Hepatocyte (in vitro differentiated cells): ENCODE data around the gene SHCBP1L. TPM values are rescaled to one million over a fixed set of nuclear protein-coding genes. Genes with fewer than 3 reads are reported as not detected.
"Not testable (repeated sequence)": the region's sequence is repeated elsewhere in the genome, so short reads cannot be mapped to it uniquely, and the experiment has no call there.

ENCODE experiments used
- DNase-seq: peaks from one replicate; pipeline ENCODE4 v3.0.0-alpha.2; 2016; ENCODE audit warnings: low spot score
- H2AFZ ChIP-seq: fragments of 200-600 bp; sonication (generic); 2 replicates; pipeline ENCODE4 v1.6.0; 2016; ENCODE audit warnings: antibody characterized with exemption, mild to moderate bottlenecking
- H3K27ac ChIP-seq: fragments of 200-600 bp; sonication (generic); 2 replicates; pipeline ENCODE4 v1.5.1; 2016; ENCODE audit warnings: mild to moderate bottlenecking
- H3K27me3 ChIP-seq: fragments of 200-600 bp; sonication (generic); 2 replicates; pipeline ENCODE4 v1.6.1; 2016
- H3K36me3 ChIP-seq: fragments of 200-600 bp; sonication (generic); replicated peaks from 2 replicates; pipeline ENCODE4 v1.5.1; 2016; ENCODE audit warnings: low read depth; ENCODE audit not compliant: insufficient read depth
- H3K4me1 ChIP-seq: fragments of 200-600 bp; sonication (generic); 2 replicates; pipeline ENCODE4 v1.5.1; 2016; ENCODE audit warnings: mild to moderate bottlenecking, moderate library complexity; ENCODE audit not compliant: insufficient read depth
- H3K4me2 ChIP-seq: fragments of 200-600 bp; sonication (generic); 2 replicates; pipeline ENCODE4 v1.6.0; 2016
- H3K4me3 ChIP-seq: fragments of 200-600 bp; sonication (generic); 2 replicates; pipeline ENCODE4 v1.5.1; 2016; ENCODE audit warnings: mild to moderate bottlenecking
- H3K79me2 ChIP-seq: fragments of 200-600 bp; sonication (generic); 2 replicates; pipeline ENCODE4 v1.6.0; 2017; ENCODE audit warnings: mild to moderate bottlenecking
- H3K9me2 ChIP-seq: fragments of 200-600 bp; sonication (generic); replicated peaks from 2 replicates; pipeline ENCODE4 v1.6.0; 2017; ENCODE audit warnings: mild to moderate bottlenecking; ENCODE audit not compliant: insufficient read depth
- H3K9me3 ChIP-seq: fragments of 200-600 bp; sonication (generic); 2 replicates; pipeline ENCODE4 v1.5.1; 2016; ENCODE audit warnings: low read depth, mild to moderate bottlenecking
- H4K20me1 ChIP-seq: fragments of 200-600 bp; sonication (generic); 2 replicates; pipeline ENCODE4 v1.6.0; 2016; ENCODE audit warnings: mild to moderate bottlenecking; ENCODE audit not compliant: insufficient read depth, poor library complexity, severe bottlenecking
- CTCF ChIP-seq: fragments of 200-600 bp; sonication (generic); IDR thresholded peaks from 2 replicates; pipeline ENCODE4 v1.5.1; 2016; ENCODE audit warnings: antibody characterized with exemption, mild to moderate bottlenecking; ENCODE audit not compliant: poor library complexity
- EZH2 ChIP-seq: fragments of 200-600 bp; sonication (generic); IDR thresholded peaks from 2 replicates; pipeline ENCODE4 v1.6.1; 2016; ENCODE audit warnings: antibody characterized with exemption, mild to moderate bottlenecking, borderline replicate concordance
- EZH2phosphoT487 ChIP-seq: fragments of 200-600 bp; sonication (generic); IDR thresholded peaks from one replicate; pipeline ENCODE4 v1.6.1; 2018; ENCODE audit warnings: antibody characterized with exemption, mild to moderate bottlenecking, low read depth, moderate library complexity; ENCODE audit not compliant: unreplicated experiment, severe bottlenecking
- WGBS: methylation state at CpG from one replicate; pipeline ENCODE4 v1.1.6; 2016; ENCODE audit warnings: low lambda C conversion rate; ENCODE audit errors: missing lambda C conversion rate; 5-methylcytosine and 5-hydroxymethylcytosine counted together
- polyA plus RNA-seq: library from polyadenylated mRNA; unstranded; fragments of >200 nt; fragmentation: Nextera tagmentation; extraction: Ambion mirVana; gene quantifications from 2 replicates; pipeline ENCODE4 v1.2.1, GENCODE V29; 2016
- total RNA-seq: library from RNA; depleted of rRNA; stranded (reverse); fragments of >200 nt; gene quantifications from 2 replicates; pipeline ENCODE4 v1.2.3, GENCODE V29; 2014

The SHCBP1L gene
- total and polyA plus RNA-seq, 2 experiments from 2014 or later: not detected

- H3K27ac ChIP-seq: no peak overlapping the region
- TF ChIP-seq EZH2phosphoT487: no peak
- TF ChIP-seq EZH2: no peak
- TF ChIP-seq CTCF: no peak
- 90% methylated on average over 3 of the region's 3 CpGs for WGBS
- no peaks in the 10 kb centered on the region for H3K9me2 ChIP-seq
- no peaks in the 10 kb centered on the region for H3K9me3 ChIP-seq
- H4K20me1 ChIP-seq: no peaks in the 10 kb centered on the region
- H3K4me1 ChIP-seq: no peaks in the 10 kb centered on the region
- no peak for DNase-seq
- H3K36me3 ChIP-seq: no peaks in the 10 kb centered on the region
- no peaks in the 10 kb centered on the region for H3K79me2 ChIP-seq
- H3K4me3 ChIP-seq: no peak overlapping the region
- H3K27me3 ChIP-seq: no peaks in the 10 kb centered on the region
- no peak overlapping the region for H3K4me2 ChIP-seq
- H2AFZ ChIP-seq: no peak overlapping the region
Observed at GRCh38 chr1:182953826-182954225, 860 bp upstream of the SHCBP1L start.

- H4K20me1 ChIP-seq, H3K79me2 ChIP-seq, DNase-seq, H3K27ac ChIP-seq, H3K4me3 ChIP-seq, H3K4me1 ChIP-seq, H3K4me2 ChIP-seq, H3K9me2 ChIP-seq, H3K36me3 ChIP-seq, H3K27me3 ChIP-seq, H3K9me3 ChIP-seq, H2AFZ ChIP-seq: not testable (repeated sequence)
- WGBS: 93% methylated on average over 6 of the region's 6 CpGs
Observed at GRCh38 chr1:182943336-182943735, 9.6 kb downstream of the SHCBP1L start.

- not testable (repeated sequence) for H3K36me3 ChIP-seq, H3K27me3 ChIP-seq, H3K79me2 ChIP-seq, H3K9me3 ChIP-seq, H3K27ac ChIP-seq, H3K4me1 ChIP-seq, H3K9me2 ChIP-seq, H4K20me1 ChIP-seq
- Histone ChIP-seq H2AFZ (peak overlapping the region; percentile 10), H3K4me3 (peak overlapping the region; percentile 18), H3K4me2 (peak overlapping the region; percentile 87)
- 10% methylated on average over 25 of the region's 25 CpGs for WGBS
- DNase-seq: peak; percentile 25
Observed at GRCh38 chr1:182942145-182942544, 10.8 kb downstream of the SHCBP1L start.

- Histone ChIP-seq H3K9me3 (no peaks in the 10 kb centered on the region), H3K36me3 (no peaks in the 10 kb centered on the region), H3K79me2 (no peaks in the 10 kb centered on the region), H2AFZ (no peak overlapping the region), H3K9me2 (no peaks in the 10 kb centered on the region), H3K27ac (no peak overlapping the region), H3K4me3 (no peak overlapping the region), H3K4me1 (no peaks in the 10 kb centered on the region), H4K20me1 (no peaks in the 10 kb centered on the region), H3K27me3 (peaks cover 3% of the 10 kb centered on the region), H3K4me2 (no peak overlapping the region)
- TF ChIP-seq CTCF (no peak), EZH2phosphoT487 (no peak), EZH2 (no peak)
- 91% methylated on average over 2 of the region's 2 CpGs for WGBS
- no peak for DNase-seq
Observed at GRCh38 chr1:182939413-182939812, 13.6 kb downstream of the SHCBP1L start.

- Histone ChIP-seq H3K36me3 (no peaks in the 10 kb centered on the region), H3K79me2 (no peaks in the 10 kb centered on the region), H3K9me2 (no peaks in the 10 kb centered on the region), H3K4me1 (no peaks in the 10 kb centered on the region), H4K20me1 (no peaks in the 10 kb centered on the region), H3K4me3 (no peak overlapping the region), H3K9me3 (no peaks in the 10 kb centered on the region), H3K4me2 (no peak overlapping the region), H3K27ac (no peak overlapping the region), H3K27me3 (no peaks in the 10 kb centered on the region), H2AFZ (no peak overlapping the region)
- DNase-seq: no peak
- TF ChIP-seq EZH2phosphoT487: no peak
- no peak for TF ChIP-seq CTCF
- TF ChIP-seq EZH2: no peak
Observed at GRCh38 chr1:182935716-182936115, 17.2 kb downstream of the SHCBP1L start.
